ENCODE results near the gene SLC4A9.

GRCh38 chr5:140408750-140409241 lies 48.8 kb downstream of the SLC4A9 start:
- TF ChIP-seq CTCF (IDR thresholded peaks at IDR 0.05) = no peak
- no peak for TF ChIP-seq POLR2A (IDR thresholded peaks at IDR 0.05)
- no peak for TF ChIP-seq EP300 (IDR thresholded peaks at IDR 0.05)
- no peak for TF ChIP-seq POLR2AphosphoS5 (IDR thresholded peaks at IDR 0.05)
